ENCODE results near the gene METTL15.
"Not testable (repeated sequence)": the region's sequence is repeated elsewhere in the genome, so short reads cannot be mapped to it uniquely, and the experiment has no call there.

The METTL15 gene

DNA sequence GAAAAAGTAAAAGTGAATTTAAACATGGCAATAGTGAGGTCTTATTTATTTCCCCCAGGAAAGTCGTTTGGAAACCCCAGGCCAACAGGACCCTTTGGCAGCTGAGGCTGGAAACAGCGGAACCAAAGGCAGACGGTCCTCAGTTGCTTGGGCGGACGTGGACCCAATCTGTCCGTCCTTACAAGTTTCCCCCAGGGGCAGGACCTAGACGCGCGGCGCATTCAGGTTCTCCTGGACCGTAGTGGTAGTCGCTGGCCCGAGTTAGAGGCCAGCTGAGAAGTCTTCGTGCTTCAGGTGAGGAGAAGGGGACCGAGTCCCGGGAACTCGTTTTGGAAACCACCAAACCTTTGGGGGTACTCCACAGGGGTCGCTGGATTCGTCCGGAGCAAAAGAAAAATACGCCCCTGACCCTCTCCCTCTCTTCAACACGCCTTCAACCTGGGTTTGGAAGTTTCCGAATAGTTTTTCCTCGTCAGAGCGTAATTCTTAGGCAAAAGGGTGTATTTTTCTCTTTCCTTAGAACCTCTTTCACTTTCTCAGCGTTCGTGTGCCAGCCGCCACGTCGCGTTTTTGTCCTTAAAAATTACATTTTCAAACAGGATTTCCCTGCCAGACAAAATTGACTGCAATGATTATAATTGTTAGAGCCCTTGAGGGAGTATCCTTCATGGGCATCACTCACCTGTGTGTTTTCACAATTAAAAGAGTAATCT is 2.1 kb downstream of the METTL15 start:
- peak in 1 of 2 donors; percentile 31 for DNase-seq (ENCODE audit: low read depth in 2 of 2, low spot score in 1 of 2)

DNA sequence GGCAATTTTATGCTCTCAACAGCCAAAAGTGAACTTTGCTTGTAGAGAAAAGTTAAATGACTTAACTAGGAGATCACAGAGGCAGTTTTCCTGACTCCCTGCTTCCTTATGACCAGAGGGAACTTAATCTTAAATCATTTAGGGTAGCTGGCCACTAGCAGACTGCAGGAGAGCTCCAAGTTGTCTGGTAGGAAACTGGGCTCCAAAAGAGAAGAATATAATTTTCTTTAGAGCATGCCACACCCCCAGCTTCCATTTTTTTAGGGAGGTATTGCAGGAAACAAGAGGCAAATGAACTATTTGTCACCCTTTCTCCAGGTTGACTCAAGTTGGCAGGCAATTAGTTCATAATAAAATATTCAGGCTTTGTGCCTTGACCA is 2.6 kb downstream of the METTL15 start:
- no peak for DNase-seq (ENCODE audit: low read depth in 2 of 2, low spot score in 1 of 2)

DNA sequence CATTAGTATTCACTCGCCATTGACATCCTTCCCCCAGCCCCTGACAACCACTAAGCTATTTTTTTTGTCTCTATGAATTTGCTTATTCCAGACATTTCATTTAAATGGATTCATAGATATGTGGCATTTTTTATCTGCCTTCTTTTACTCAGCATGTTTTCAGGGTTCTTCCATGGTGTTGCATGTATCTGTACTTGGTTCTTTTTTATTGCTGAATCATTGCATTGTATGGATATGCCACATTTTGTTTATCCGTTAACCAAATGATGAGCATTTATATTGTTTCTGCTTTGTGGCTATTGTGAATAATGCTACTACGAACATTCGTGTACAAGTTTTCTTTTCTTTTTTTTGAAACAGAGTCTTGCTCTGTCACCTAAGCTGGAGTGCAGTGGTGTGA is 5.9 kb downstream of the METTL15 start:
- no peak for DNase-seq (ENCODE audit: low read depth in 2 of 2, low spot score in 1 of 2)

DNA sequence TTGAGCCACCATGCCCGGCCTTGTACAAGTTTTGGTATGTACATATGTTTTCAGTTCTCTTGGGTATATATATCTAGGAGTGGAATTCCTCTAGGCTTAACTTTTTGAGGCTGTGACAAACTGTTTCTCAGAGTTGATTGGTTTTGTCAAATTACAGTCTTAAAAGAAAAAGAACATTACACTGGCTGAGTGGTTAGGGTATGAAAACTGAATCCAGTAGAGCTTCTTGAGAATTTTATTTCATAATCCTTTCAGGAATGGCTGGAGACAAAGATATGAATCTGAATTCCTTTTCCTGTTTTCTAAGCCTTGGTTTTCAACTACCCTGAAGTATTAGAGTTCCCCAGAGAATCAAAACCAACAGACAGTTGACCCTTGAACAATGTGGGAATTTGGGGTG is 6.5 kb downstream of the METTL15 start:
- DNase-seq (ENCODE audit: low read depth in 2 of 2, low spot score in 1 of 2) = no peak

DNA sequence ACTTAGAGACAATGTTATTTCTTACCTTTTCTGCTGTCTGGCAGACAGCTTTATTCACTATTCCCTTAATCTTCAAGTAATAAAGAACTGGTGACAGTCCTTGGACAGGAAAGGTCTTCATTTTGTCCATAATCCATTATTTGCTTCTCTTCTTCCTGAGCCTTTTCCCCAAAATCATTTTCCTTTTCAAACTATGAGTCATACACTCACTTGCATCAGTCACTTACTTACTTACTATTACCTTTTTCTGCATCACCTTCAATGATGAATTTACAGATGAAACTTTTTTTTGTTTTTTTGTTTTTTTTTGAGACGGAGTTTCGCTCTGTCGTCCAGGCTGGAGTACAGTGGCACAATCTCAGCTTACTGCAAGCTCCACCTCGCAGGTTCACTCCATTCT is 9.5 kb downstream of the METTL15 start:
- no peak for DNase-seq (ENCODE audit: low read depth in 2 of 2, low spot score in 1 of 2)

DNA sequence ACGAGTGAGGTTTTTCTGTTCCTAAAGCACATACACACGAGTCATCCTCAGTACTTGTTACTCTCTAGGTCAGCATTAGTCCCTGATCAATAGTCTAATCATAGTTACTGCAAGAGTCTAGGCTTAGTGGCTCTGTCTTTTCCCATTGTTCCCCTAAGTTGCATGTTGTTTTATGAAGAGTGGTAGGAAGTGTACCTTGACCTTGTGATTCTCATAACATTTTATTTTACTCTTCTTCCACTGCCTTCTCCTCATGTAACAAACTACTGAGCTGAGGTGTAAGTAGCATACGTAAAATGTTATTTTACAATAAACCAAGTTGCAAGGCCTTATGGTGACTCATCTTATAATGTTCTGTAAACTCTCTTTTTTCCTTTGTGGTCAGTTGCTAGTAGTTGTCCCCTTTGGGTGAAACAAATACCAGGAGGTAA is 15.0 kb downstream of the METTL15 start:
- no peak for DNase-seq (ENCODE audit: low read depth in 2 of 2, low spot score in 1 of 2)

DNA sequence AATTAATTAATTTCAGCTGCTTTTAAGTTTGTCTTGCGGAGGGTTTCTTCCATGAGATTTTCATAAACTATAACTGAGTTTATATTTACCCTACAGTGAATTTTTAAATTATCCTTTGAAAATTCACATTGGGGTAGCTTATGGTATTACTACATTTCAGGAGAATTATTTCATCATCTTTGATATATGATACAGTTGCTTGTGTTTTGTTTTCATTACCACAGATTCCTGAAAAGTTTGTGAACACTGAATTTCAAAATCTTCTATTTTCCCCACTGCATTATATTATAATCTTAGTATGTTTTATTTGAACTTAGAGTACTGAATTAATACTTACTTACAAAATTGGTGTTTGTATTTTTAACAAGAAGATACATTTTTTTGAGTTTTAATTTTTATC is 24.4 kb downstream of the METTL15 start:
- DNase-seq (ENCODE audit: low read depth in 2 of 2, low spot score in 1 of 2) = no peak

DNA sequence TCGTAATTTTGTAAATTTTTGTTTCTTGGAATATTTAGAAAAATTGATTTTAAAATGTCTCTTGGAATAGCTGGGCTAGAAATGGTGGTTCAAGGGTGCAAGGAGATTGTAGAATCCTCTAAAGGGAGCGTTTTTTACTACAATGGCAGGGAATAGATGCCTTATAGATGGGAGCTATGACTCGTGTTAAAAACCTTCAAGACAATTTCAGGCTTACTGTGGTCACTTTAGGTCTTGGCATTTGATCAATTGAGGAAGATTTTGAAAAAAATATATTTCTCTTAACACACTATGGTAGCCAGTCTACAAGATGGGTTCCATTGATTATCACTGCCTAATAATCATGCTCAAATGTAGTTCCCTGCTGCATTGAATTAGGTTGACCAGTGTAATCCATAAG is 25.0 kb downstream of the METTL15 start:
- no peak for DNase-seq (ENCODE audit: low read depth in 2 of 2, low spot score in 1 of 2)

DNA sequence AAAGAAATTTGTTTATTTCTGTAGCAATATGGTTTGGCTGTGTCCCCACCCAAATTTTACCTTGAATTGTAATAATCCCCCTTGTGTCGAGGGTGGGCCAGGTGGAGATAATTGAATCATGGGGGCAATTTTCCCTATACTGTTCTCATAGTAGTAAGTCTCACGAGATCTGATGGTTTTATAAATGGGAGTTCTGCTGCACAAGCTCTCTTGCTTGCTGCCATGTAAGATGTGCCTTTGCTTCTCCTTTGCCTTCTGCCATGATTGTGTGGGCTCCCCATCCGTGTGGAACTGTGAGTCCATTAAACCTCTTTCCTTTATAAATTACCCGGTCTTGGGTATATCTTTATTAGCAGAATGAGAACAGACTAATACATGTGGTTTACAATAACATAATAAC is 28.0 kb downstream of the METTL15 start:
- DNase-seq (ENCODE audit: low read depth in 2 of 2, low spot score in 1 of 2) = not testable (repeated sequence)

DNA sequence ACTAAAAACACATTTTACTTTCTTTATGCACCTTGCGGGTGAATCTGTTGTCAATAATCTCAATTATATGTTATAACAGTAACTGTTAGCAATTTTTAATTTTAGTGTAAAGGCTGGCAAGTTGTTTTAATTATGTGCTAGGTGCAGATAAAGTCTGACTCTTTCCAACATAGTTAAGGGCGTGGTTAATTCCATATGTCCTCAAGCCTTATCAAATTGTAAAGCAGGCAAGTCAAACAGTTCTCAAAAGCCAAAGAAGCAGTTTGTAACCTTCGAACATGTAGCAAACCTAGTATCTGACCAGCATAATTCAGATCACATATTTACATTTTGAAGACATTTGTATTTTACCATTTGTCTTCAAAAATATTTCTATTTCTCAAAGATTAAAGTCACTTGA is 29.2 kb downstream of the METTL15 start:
- no peak for DNase-seq (ENCODE audit: low read depth in 2 of 2, low spot score in 1 of 2)

DNA sequence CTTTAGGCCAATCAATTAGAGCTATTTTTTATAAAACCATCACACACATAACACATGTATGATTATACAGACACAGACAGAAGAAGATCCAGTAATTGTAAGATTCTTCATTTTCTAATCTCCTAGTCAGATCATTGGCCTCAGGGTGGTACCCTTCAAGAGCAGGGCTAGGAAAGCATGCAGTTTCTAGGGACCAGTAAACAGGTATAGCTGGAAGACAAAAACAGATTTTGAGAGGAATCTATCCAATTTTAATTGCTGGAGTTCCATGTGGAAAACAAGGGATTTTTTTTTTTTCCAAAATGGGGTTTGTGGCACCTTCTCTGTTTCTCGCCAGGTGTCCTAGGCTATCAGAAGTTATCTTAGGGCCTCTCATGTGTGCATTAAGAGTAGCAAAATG is 29.6 kb downstream of the METTL15 start:
- no peak for DNase-seq (ENCODE audit: low read depth in 2 of 2, low spot score in 1 of 2)

DNA sequence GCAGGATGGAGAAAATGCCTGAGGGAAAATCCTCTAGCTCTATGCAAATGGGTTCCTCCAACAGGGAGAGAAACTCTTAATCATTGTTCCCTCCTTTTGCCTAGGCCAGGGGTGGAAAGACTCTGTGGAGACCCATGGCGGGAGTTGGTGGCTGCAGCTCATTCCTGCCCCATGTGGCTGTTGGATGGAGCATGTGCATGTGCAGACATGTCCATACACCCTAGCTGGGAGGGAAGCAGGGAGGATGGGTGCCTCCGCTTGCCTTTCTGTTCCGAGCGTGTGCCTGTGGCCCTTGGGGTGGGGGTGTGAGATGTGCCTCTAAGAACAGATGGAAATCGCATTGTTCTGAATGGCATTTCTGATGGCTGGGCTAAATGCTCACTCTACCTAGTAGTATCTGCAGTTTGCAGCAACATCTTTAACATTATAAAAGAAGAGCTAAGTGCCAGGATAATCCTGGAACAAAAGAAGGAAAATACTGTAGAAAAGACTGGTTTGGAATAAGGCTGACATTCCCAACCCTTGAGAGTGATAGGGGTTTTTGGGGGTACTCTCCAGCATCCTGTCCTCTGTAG is 31.7 kb downstream of the METTL15 start:
- DNase-seq (ENCODE audit: low read depth in 2 of 2, low spot score in 1 of 2) = no peak

DNA sequence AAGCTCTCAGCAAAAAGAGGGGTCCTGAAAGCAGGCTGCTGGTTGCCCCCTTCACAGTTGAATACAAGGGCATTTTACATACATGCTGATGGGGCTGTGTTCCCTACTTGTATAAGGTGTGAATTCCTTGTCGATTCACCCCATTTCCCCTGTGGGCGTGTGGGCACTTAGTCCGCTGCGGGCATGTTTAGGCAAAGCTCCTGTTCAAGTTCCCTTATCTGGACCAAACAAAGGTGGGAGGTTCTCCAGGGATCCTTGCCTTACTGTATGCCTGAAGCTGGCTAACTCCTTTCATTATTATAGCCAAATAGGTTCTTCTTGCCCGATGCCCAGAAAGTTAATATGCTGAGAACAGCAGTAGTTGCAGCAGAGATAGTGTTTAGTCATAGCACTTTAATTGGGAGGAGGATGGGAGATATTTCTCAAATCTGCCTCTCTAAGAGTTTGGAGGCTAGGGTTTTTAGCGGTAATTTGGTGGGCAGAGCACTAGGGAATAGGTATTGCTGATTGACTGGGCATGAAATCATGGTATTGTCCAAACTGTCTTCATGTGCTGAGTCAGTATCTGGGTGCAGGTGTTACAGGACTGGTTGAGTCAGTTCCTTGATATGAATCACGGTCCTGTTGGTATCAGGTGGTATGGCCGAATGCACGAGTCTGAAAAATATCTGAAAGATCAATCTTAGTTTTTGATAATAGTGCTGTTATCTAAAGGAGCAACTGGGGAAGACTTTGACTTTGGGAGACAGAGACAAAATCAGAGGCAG is 32.7 kb downstream of the METTL15 start:
- no peak for DNase-seq (ENCODE audit: low read depth in 2 of 2, low spot score in 1 of 2)

DNA sequence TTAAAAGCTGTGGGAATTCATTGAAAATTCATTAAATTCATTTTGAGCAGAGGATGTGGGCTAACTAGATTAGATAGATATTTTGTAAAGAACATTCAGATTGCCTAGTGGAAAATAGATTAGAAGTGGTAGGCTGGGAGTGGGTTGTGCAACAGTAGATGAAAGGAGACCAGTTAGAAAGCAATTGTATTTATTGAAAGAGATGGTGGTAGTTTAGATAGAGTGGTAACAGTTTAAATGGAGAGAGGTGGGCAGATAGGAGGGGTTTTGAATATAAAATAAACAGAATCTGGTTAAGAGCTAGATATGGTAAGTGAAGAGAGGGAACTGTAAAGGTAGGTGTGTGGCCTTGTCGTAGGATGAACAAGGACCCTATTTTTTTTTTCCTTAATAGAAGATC is 34.5 kb downstream of the METTL15 start:
- DNase-seq (ENCODE audit: low read depth in 2 of 2, low spot score in 1 of 2) = no peak

DNA sequence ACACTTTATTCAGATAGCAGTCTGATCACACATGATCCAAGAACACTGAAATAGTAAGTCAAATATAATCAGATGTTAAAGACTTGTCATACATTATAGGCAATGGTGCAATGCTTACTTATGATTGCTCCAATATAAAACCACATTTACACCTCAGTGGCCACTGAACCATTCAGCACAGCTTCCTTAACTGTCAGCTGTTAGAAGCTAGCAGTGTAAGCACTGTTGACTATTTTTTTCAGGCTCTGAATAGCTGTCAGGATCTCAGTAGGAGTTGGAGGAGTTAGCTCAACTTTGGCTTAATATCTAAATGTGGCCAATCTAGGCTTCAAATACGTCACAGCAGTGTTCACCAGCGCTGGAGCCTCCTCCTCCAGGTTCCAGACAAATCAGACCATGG is 36.6 kb downstream of the METTL15 start:
- DNase-seq (ENCODE audit: low read depth in 2 of 2, low spot score in 1 of 2) = no peak

DNA sequence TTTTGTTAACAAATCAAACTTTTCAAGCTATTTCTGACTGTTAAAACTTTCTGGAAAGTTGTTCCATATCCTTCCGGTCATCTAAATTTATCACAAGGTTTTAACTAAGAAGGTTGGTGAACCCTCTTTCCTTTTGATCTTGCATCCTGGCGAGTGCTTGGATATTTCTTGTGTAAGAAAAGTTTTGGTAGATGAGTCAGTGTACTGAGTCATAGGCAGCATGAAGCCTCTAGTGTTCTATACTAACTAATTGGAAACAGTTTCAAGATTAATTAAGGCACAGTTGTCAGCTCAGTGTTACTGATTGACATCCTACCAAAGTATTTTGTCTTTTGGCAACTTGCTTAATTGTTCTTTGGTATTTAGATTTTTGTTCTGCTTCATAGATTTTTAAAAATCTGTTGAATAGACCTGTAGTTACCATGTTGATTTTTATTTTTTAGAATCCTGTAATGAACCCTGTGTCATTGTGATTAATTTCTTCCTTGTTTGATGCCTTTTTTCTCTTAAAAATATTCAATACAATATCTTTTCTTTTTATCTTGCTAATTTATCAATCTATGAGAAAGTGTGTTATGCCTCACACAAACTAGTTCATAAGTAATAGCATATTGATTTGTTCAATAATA is 38.0 kb downstream of the METTL15 start:
- no peak for DNase-seq (ENCODE audit: low read depth in 2 of 2, low spot score in 1 of 2)

DNA sequence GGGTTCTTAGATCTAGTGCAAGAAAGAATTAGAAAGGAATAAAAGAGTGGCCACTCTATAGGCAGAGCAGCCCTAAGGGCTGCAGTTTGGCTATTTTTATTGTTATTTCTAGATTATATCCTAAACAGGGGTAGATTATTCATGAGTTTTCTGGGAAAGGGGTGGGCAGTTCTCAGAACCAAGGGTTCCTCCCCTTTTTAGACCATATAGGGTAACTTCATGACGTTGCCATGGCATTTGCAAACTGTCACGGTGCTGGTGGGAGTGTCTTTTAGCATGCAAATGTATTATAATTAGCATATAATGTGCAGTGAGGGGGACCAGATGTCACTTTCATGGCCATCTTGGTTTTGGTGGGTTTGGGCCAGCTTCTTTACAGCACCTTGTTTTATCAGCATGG is 44.6 kb downstream of the METTL15 start:
- DNase-seq (ENCODE audit: low read depth in 2 of 2, low spot score in 1 of 2) = no peak

DNA sequence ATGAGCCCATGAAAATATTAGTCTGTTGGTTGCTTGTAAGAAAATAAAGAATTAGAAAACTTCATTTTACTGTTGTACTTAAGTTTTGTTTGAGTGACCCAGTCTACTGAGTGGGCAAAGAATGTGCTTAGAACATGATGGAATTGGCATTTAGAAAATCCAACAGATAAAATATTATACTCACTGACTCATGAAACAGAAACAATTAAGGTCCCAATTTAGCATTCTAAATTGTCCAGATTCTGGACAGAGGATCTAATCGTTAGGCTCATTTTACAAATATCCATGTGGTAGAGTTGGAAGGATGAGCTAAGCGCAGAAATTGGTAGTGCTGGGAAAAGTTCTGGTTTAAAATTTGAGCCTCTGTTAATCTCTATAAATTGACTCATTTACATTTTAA is 45.4 kb downstream of the METTL15 start:
- DNase-seq (ENCODE audit: low read depth in 2 of 2, low spot score in 1 of 2) = no peak

DNA sequence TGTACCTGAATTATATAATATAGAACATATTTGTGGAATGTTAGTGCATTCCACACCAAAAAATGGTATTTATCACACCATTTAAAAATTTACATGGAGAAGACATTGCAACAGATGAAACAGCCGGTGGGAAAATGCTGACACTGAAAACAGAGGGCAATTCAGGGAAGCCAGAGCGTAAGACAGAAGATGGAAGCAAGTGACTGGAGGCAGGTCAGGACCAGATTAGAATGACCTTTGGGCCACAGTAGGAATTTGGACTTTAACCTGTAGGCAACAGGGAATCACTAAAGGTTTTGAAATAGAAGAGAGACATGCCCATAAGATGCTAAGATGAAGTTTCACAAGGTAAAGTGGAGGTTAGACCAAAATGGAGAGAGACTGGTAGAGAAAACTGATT is 60.5 kb downstream of the METTL15 start:
- DNase-seq (ENCODE audit: low read depth in 2 of 2, low spot score in 1 of 2) = no peak

DNA sequence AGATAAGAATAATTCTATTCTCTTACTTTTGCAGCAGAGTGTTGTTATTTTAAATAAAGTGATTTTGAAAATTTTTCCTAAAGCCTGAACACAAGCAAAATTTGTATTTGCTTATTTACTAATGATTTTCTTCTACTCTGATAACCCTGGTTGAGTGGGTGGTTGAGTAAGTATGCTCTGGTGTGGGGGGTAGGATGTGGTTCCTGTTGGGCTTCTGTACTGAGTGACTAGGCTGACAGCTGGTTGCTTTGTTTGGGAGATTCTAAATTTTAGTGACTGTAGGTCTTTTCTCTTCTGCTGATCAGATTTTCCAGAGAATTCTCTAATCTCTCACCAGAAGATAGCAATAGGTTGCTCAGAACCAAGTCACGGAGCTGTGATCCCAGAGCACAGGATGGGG is 61.6 kb downstream of the METTL15 start:
- no peak for DNase-seq (ENCODE audit: low read depth in 2 of 2, low spot score in 1 of 2)

DNA sequence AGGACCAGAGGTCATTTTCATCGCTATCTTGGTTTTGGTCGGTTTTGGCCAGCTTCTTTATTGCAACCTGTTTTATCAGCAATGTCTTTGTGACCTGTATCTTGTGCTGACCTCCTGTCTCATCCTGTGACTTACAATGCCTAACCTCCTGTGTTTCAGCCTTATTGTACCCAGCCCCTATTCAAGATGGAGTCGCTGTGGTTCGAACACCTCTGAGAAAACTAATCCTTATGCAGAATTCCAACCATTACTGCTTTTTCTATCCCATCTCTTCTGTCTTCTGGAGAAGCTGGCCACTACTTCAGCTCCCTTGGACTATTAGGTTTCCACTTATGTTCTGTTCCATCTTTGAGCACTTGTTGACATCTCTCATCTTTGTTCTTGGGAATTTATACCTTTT is 62.6 kb downstream of the METTL15 start:
- DNase-seq (ENCODE audit: low read depth in 2 of 2, low spot score in 1 of 2) = no peak

DNA sequence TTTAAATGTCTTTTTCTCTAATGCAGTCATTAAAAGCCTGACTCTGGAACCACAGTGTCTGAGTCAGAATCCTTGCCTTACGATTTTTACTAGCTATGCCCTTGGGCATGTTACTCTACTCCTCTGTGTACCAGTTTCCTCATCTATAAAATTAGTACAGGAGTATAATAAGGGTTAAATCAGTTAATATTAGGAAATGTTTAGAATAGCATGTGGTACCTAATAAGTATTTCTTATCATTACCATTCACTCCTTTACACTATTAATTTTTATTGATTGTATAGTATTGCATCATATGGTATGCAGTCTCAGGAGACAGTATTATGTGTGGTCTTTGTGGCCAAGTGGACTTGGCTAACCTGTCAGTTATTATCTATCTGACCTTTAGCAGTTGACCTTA is 68.2 kb downstream of the METTL15 start:
- DNase-seq (ENCODE audit: low read depth in 2 of 2, low spot score in 1 of 2) = no peak

All from stimulated activated CD8-positive, alpha-beta memory T cell treated with anti-CD3 and anti-CD28 coated beads, Interleukin-4, amount 100 ng/mL, for 1 hour (primary cell).